HFF-Myc (cell line): ENCODE results near the gene UNC13B.

Experiments
- DNase-seq: peaks from one replicate; pipeline ENCODE4 v3.0.0-alpha.2; 2011; ENCODE audit warnings: low read depth; ENCODE audit errors: extremely low read depth
- H3K4me3 ChIP-seq: replicated peaks from 2 replicates; pipeline ENCODE4 v1.5.1; 2011; ENCODE audit warnings: low read depth, mild to moderate bottlenecking, control low read depth, low read length
- CTCF ChIP-seq: IDR thresholded peaks from 2 replicates; pipeline ENCODE4 v1.5.1; 2012; ENCODE audit warnings: mild to moderate bottlenecking, low read depth, low read length, control low read depth; ENCODE audit errors: missing control alignments

The UNC13B gene

GRCh38 chr9:35308316-35308715 lies 146.5 kb downstream of the UNC13B start:
- no peak for DNase-seq
- no peak for TF ChIP-seq CTCF
- H3K4me3 ChIP-seq, result no peak overlapping the region

- no peak overlapping the region for H3K4me3 ChIP-seq
- TF ChIP-seq CTCF, result no peak
- no peak for DNase-seq
Observed at GRCh38 chr9:35311891-35312639, 150.3 kb downstream of the UNC13B start.

GRCh38 chr9:35313460-35313859 lies 151.7 kb downstream of the UNC13B start:
- no peak overlapping the region for H3K4me3 ChIP-seq
- TF ChIP-seq CTCF, result no peak
- DNase-seq, result no peak

- H3K4me3 ChIP-seq, result no peak overlapping the region
- no peak for TF ChIP-seq CTCF
- DNase-seq, result no peak
Observed at GRCh38 chr9:35313916-35314315, 152.1 kb downstream of the UNC13B start.

- DNase-seq, result no peak
- TF ChIP-seq CTCF, result no peak
- no peak overlapping the region for H3K4me3 ChIP-seq
Observed at GRCh38 chr9:35318741-35319140, 156.9 kb downstream of the UNC13B start.

GRCh38 chr9:35322075-35322885 lies 160.5 kb downstream of the UNC13B start:
- no peak for DNase-seq
- no peak overlapping the region for H3K4me3 ChIP-seq

More at GRCh38 chr9:35322075-35322885, 160.5 kb downstream of the UNC13B start:
- TF ChIP-seq CTCF, result no peak
